ENCODE measurements around the gene GNAI1. TPM values are rescaled to one million over a fixed set of nuclear protein-coding genes. Genes with fewer than 3 reads are reported as not detected.

The GNAI1 gene
- total RNA-seq, 1 donor from 2014 or later: 50.6 TPM

- Histone ChIP-seq H3K4me1 (peaks cover 31% of the 10 kb centered on the region), H3K9me3 (no peaks in the 10 kb centered on the region), H3K27ac (no peak overlapping the region), H3K27me3 (no peaks in the 10 kb centered on the region), H3K4me3 (no peak overlapping the region), H3K36me3 (no peaks in the 10 kb centered on the region)
- TF ChIP-seq CTCF (IDR thresholded peaks at IDR 0.05): no peak
- no peak for TF ChIP-seq POLR2A (IDR thresholded peaks at IDR 0.05)
- TF ChIP-seq POLR2AphosphoS5 (IDR thresholded peaks at IDR 0.05; ENCODE audit: insufficient read depth in 1 of 2, low read depth in 1 of 2): no peak
- intact Hi-C loops (cut with DNase I): no loop called here
- DNase-seq (ENCODE audit: extremely low spot score in 2 of 2): no peak
Observed at GRCh38 chr7:80275192-80275605, 140.6 kb downstream of the GNAI1 start.

Small RNAs within 50 kb of the gene (small RNA-seq; reads per million reads assigned to genes)
- not detected for gene RN7SL869P

Measured in vagina (tissue), 2 donors.